WTC11 (cell line): ENCODE data around the gene SAG. TPM values are rescaled to one million over a fixed set of nuclear protein-coding genes. Genes with fewer than 3 reads are reported as not detected.
A peak's percentile ranks its signal among the peaks of the same experiment; 100 is the strongest.

Source experiments
- ATAC-seq: fragments of 200-7000 bp; cut with Tn5 transposase; 2 replicates; pipeline ENCODE4 v1.10.0; 2021; ENCODE audit warnings: mild to moderate bottlenecking, moderate library complexity
- CTCF ChIA-PET: fragments of 300-600 bp; sonication (Branson Sonifier 250); formaldehyde crosslinking; loops from one replicate; lab custom pipeline; 2021; ENCODE audit warnings: antibody characterized with exemption; lab: Charles Lee
- POLR2A ChIA-PET: fragments of 350-600 bp; sonication (Branson Sonifier 250); formaldehyde crosslinking; loops from one replicate; lab custom pipeline; 2021; ENCODE audit warnings: antibody characterized with exemption; lab: Charles Lee
- DNase-seq: peaks from one replicate; pipeline ENCODE4 v3.0.0; 2021; ENCODE audit warnings: low spot score
- H3K27ac Mint-ChIP-seq: 2 replicates; pipeline ENCODE4 v1.8.0; 2021; ENCODE audit warnings: mixed read lengths
- H3K27me3 Mint-ChIP-seq: 2 replicates; pipeline ENCODE4 v1.8.0; 2021; ENCODE audit warnings: low read depth, mild to moderate bottlenecking, moderate library complexity, mixed read lengths
- H3K36me3 Mint-ChIP-seq: 2 replicates; pipeline ENCODE4 v1.8.0; 2021; ENCODE audit warnings: mixed read lengths
- H3K4me1 Mint-ChIP-seq: 2 replicates; pipeline ENCODE4 v1.8.0; 2022; ENCODE audit warnings: mixed read lengths
- H3K4me3 Mint-ChIP-seq: 2 replicates; pipeline ENCODE4 v1.8.0; 2021; ENCODE audit warnings: mild to moderate bottlenecking, moderate library complexity, mixed read lengths
- H3K9me3 Mint-ChIP-seq: 2 replicates; pipeline ENCODE4 v1.8.0; 2021; ENCODE audit warnings: mixed read lengths
- ATF2 ChIP-seq: sonication (generic); formaldehyde crosslinking; IDR thresholded peaks from 2 replicates; pipeline ENCODE4 v1.8.1; 2022; ENCODE audit warnings: low read depth, missing genetic modification reagents, borderline replicate concordance
- CBFB ChIP-seq: sonication (generic); formaldehyde crosslinking; IDR thresholded peaks from 2 replicates; pipeline ENCODE4 v1.8.1; 2022; ENCODE audit warnings: mild to moderate bottlenecking, low read depth, missing genetic modification reagents
- CREB1 ChIP-seq: sonication (generic); formaldehyde crosslinking; IDR thresholded peaks from 2 replicates; pipeline ENCODE4 v1.8.0; 2023; ENCODE audit warnings: mild to moderate bottlenecking, missing genetic modification reagents
- ETV6 ChIP-seq: sonication (generic); formaldehyde crosslinking; IDR thresholded peaks from 2 replicates; pipeline ENCODE4 v1.8.1; 2022; ENCODE audit warnings: mild to moderate bottlenecking, missing genetic modification reagents
- GABPB1 ChIP-seq: sonication (generic); formaldehyde crosslinking; IDR thresholded peaks from 2 replicates; pipeline ENCODE4 v1.8.1; 2023; ENCODE audit warnings: mild to moderate bottlenecking, missing genetic modification reagents
- MYBL2 ChIP-seq: sonication (generic); formaldehyde crosslinking; IDR thresholded peaks from 2 replicates; pipeline ENCODE4 v1.8.1; 2023; ENCODE audit warnings: mild to moderate bottlenecking, moderate library complexity, missing genetic modification reagents
- PRDM15 ChIP-seq: sonication (generic); formaldehyde crosslinking; IDR thresholded peaks from 2 replicates; pipeline ENCODE4 v1.8.0; 2022; ENCODE audit warnings: missing genetic modification reagents
- RORB ChIP-seq: fragments of 250-450 bp; sonication (Bioruptor Pico); IDR thresholded peaks from 2 replicates; pipeline ENCODE4 v1.9.0; 2021; ENCODE audit warnings: mild to moderate bottlenecking
- STAT6 ChIP-seq: sonication (generic); formaldehyde crosslinking; conservative IDR thresholded peaks from 2 replicates; pipeline ENCODE4 v1.8.1; 2023; ENCODE audit warnings: mild to moderate bottlenecking, low read depth, missing genetic modification reagents, moderate library complexity
- TEAD1 ChIP-seq: sonication (generic); formaldehyde crosslinking; IDR thresholded peaks from 2 replicates; pipeline ENCODE4 v1.8.0; 2022; ENCODE audit warnings: mild to moderate bottlenecking, missing genetic modification reagents
- TP53 ChIP-seq: sonication (generic); formaldehyde crosslinking; IDR thresholded peaks from 2 replicates; pipeline ENCODE4 v1.8.1; 2023; ENCODE audit warnings: mild to moderate bottlenecking, missing genetic modification reagents
- ZNF317 ChIP-seq: sonication (generic); formaldehyde crosslinking; IDR thresholded peaks from 2 replicates; pipeline ENCODE4 v1.8.1; 2023; ENCODE audit warnings: low read depth, mild to moderate bottlenecking, moderate library complexity, missing genetic modification reagents, borderline replicate concordance
- total RNA-seq: library from RNA; stranded (reverse); gene quantifications from 3 replicates; pipeline ENCODE4 v1.2.3, GENCODE V29; 2021
- TF ChIP-seq, protein P1 (sequence below): sonication (generic); formaldehyde crosslinking; IDR thresholded peaks from 2 replicates; pipeline ENCODE4 v1.8.1; 2022; ENCODE audit warnings: mild to moderate bottlenecking, moderate library complexity, missing genetic modification reagents
- TF ChIP-seq, protein P2 (sequence below): sonication (generic); formaldehyde crosslinking; IDR thresholded peaks from 2 replicates; pipeline ENCODE4 v1.8.0; 2022; ENCODE audit warnings: mild to moderate bottlenecking, missing genetic modification reagents
- TF ChIP-seq, protein P3 (sequence below): sonication (generic); formaldehyde crosslinking; IDR thresholded peaks from 2 replicates; pipeline ENCODE4 v1.8.1; 2023; ENCODE audit warnings: mild to moderate bottlenecking, moderate library complexity, missing genetic modification reagents
- TF ChIP-seq, protein P4 (sequence below): sonication (generic); formaldehyde crosslinking; IDR thresholded peaks from 2 replicates; pipeline ENCODE4 v1.8.0; 2022; ENCODE audit warnings: mild to moderate bottlenecking, missing genetic modification reagents

SAG gene
- total RNA-seq, 1 experiment from 2014 or later: not detected

- ChIA-PET POLR2A (no interaction called here), CTCF (interaction anchor here (1.1 to 1.9 kb wide), 3 partner anchors 14 to 62 kb away, joined by 3 to 5 read pairs (median 4); no protein-coding TSS in a partner anchor)
- TF ChIP-seq PRDM15 (CRISPR knock-in tag): no peak
- no peak for TF ChIP-seq CREB1
- TF ChIP-seq MYBL2 (CRISPR knock-in tag): no peak
- no peak for TF ChIP-seq ZNF317
- TF ChIP-seq ETV6 (CRISPR knock-in tag): no peak
- no peak for TF ChIP-seq TEAD1 (CRISPR knock-in tag)
- TF ChIP-seq GABPB1 (CRISPR knock-in tag): no peak
- no peak for TF ChIP-seq TP53 (CRISPR knock-in tag)
- TF ChIP-seq, protein P1, sequence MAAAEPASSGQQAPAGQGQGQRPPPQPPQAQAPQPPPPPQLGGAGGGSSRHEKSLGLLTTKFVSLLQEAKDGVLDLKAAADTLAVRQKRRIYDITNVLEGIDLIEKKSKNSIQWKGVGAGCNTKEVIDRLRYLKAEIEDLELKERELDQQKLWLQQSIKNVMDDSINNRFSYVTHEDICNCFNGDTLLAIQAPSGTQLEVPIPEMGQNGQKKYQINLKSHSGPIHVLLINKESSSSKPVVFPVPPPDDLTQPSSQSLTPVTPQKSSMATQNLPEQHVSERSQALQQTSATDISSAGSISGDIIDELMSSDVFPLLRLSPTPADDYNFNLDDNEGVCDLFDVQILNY (CRISPR knock-in tag): no peak
- TF ChIP-seq, protein P2, sequence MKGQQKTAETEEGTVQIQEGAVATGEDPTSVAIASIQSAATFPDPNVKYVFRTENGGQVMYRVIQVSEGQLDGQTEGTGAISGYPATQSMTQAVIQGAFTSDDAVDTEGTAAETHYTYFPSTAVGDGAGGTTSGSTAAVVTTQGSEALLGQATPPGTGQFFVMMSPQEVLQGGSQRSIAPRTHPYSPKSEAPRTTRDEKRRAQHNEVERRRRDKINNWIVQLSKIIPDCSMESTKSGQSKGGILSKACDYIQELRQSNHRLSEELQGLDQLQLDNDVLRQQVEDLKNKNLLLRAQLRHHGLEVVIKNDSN (CRISPR knock-in tag): no peak
- H3K27me3 Mint-ChIP-seq: no peaks in the 10 kb centered on the region
- ATAC-seq (no peak), DNase-seq (no peak)
- H3K27ac Mint-ChIP-seq: no peak overlapping the region
- no peaks in the 10 kb centered on the region for H3K9me3 Mint-ChIP-seq
- H3K4me3 Mint-ChIP-seq: no peak overlapping the region
- peaks cover 32% of the 10 kb centered on the region for H3K4me1 Mint-ChIP-seq
- peaks cover 6% of the 10 kb centered on the region for H3K36me3 Mint-ChIP-seq
Observed at GRCh38 chr2:233385489-233386044, 78.0 kb downstream of the SAG start.

DNA sequence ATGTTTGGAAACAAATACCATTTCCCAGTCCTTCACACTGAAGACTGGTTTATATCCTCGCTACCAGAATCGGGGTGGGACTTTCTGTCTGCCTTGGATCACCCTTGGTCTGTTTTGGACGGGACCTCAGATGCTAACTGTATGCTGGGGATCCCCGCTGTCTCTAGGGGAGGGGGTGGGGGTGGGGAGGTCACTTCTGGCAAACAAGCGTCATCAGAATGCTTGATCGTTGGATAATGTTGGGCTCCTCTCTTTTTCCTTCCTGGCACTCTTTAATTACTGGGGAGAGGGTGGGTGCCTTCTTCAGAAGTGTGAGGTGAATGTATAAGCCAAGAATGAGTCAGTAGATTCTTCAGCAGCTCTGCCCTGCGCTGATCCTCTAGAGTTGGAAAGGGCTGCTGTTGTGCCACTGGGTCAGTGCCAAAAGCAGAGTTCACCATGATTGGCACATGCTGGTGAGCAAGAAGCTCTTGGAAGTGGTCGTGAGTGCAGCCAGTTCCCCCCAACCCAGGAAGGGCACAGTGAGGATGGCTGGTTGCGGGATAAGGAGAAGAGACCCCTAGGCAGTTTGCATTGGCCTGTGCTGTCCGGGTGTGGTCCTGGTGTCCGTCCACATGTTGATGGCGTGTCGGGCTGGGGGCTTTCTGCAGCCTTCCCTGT, 78.9 kb downstream of the SAG start:
- H3K27me3 Mint-ChIP-seq: no peaks in the 10 kb centered on the region
- no peaks in the 10 kb centered on the region for H3K9me3 Mint-ChIP-seq
- H3K4me3 Mint-ChIP-seq: no peak overlapping the region
- ChIA-PET POLR2A (no interaction called here), CTCF (no interaction called here)
- ATAC-seq: no peak
- H3K4me1 Mint-ChIP-seq: peaks cover 32% of the 10 kb centered on the region
- H3K27ac Mint-ChIP-seq: peak overlapping the region; percentile 34; the same call in 1 of the 2 replicates
- no peak for DNase-seq
- peaks cover 6% of the 10 kb centered on the region for H3K36me3 Mint-ChIP-seq
- TF ChIP-seq ATF2 (CRISPR knock-in tag) (no peak), GABPB1 (CRISPR knock-in tag) (no peak), STAT6 (no peak), RORB (CRISPR knock-in tag) (no peak), CBFB (CRISPR knock-in tag) (no peak)
- TF ChIP-seq, protein P3, sequence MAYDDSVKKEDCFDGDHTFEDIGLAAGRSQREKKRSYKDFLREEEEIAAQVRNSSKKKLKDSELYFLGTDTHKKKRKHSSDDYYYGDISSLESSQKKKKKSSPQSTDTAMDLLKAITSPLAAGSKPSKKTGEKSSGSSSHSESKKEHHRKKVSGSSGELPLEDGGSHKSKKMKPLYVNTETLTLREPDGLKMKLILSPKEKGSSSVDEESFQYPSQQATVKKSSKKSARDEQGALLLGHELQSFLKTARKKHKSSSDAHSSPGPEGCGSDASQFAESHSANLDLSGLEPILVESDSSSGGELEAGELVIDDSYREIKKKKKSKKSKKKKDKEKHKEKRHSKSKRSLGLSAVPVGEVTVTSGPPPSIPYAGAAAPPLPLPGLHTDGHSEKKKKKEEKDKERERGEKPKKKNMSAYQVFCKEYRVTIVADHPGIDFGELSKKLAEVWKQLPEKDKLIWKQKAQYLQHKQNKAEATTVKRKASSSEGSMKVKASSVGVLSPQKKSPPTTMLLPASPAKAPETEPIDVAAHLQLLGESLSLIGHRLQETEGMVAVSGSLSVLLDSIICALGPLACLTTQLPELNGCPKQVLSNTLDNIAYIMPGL (CRISPR knock-in tag): no peak
- TF ChIP-seq, protein P1 (CRISPR knock-in tag): no peak
- TF ChIP-seq, protein P4, sequence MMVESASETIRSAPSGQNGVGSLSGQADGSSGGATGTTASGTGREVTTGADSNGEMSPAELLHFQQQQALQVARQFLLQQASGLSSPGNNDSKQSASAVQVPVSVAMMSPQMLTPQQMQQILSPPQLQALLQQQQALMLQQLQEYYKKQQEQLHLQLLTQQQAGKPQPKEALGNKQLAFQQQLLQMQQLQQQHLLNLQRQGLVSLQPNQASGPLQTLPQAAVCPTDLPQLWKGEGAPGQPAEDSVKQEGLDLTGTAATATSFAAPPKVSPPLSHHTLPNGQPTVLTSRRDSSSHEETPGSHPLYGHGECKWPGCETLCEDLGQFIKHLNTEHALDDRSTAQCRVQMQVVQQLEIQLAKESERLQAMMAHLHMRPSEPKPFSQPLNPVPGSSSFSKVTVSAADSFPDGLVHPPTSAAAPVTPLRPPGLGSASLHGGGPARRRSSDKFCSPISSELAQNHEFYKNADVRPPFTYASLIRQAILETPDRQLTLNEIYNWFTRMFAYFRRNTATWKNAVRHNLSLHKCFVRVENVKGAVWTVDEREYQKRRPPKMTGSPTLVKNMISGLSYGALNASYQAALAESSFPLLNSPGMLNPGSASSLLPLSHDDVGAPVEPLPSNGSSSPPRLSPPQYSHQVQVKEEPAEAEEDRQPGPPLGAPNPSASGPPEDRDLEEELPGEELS: no peak
